ENCODE results near the gene TMEM72. TPM values are rescaled to one million over a fixed set of nuclear protein-coding genes. Genes with fewer than 3 reads are reported as not detected.

The TMEM72 gene
- total and polyA plus RNA-seq, 2 of the 13 experiments (the other 11 are each of a cell fraction or from before 2014, with no cell fraction given), result 0.04 TPM; not detected in 1

- Histone ChIP-seq H2AFZ (ENCODE audit: low read length) (no peak overlapping the region), H3K4me2 (ENCODE audit: low read depth, low read length) (no peak overlapping the region), H3K36me3 (replicated peaks in 1 of 2; ENCODE audit: control insufficient read depth in 1 of 2, insufficient read depth in 2 of 2, low read length in 2 of 2) (0 out of 5 replicates have a peak, but pooled peaks cover 0 to 6% of the 10 kb centered on the region in 2 experiments), H3K9me3 (ENCODE audit: low read length) (no peaks in the 10 kb centered on the region), H3K4me1 (ENCODE audit: insufficient read depth, low read length) (peaks cover 81% of the 10 kb centered on the region), H3K27me3 (ENCODE audit: control insufficient read depth in 1 of 2, insufficient read depth in 2 of 2, low read length in 2 of 2) (no peaks in the 10 kb centered on the region), H3K79me2 (ENCODE audit: insufficient read depth, low read length) (peaks cover 11% of the 10 kb centered on the region), H4K20me1 (ENCODE audit: insufficient read depth, low read length) (no peaks in the 10 kb centered on the region), H3K27ac (ENCODE audit: extremely low read length, insufficient read depth, low read length) (no peak overlapping the region), H3K4me3 (replicated peaks in 1 of 3; ENCODE audit: insufficient read depth in 1 of 3, low read depth in 2 of 3, low read length in 3 of 3) (no peak overlapping the region), H3K9ac (ENCODE audit: insufficient read depth, low read depth, low read length) (no peak overlapping the region)
- CTCF ChIA-PET (ENCODE audit: low intra/inter-chr PET ratio, low total read pairs), result no interaction called here
- TF ChIP-seq NCOA1 (CRISPR knock-in tag; IDR thresholded peaks at IDR 0.05) (no peak), MAFK (conservative IDR thresholded peaks at IDR 0.05 in 1 of 2, IDR thresholded peaks at IDR 0.05 in 1 of 2; ENCODE audit: low read length in 2 of 2) (no peak), MYC (CRISPR knock-in tag; IDR thresholded peaks at IDR 0.05; ENCODE audit: borderline replicate concordance) (no peak), ZFP91 (CRISPR knock-in tag; IDR thresholded peaks at IDR 0.05; ENCODE audit: borderline replicate concordance) (no peak), ZBTB33 (CRISPR knock-in tag; IDR thresholded peaks at IDR 0.05) (no peak), ZNF687 (CRISPR knock-in tag; IDR thresholded peaks at IDR 0.05) (no peak), POLR2AphosphoS5 (IDR thresholded peaks at IDR 0.05; ENCODE audit: low read depth, low read length) (no peak), GFI1 (CRISPR knock-in tag; IDR thresholded peaks at IDR 0.05; ENCODE audit: borderline replicate concordance) (no peak), ZNF251 (CRISPR knock-in tag; IDR thresholded peaks at IDR 0.05) (no peak), ZBTB25 (CRISPR knock-in tag; IDR thresholded peaks at IDR 0.05) (no peak)
- POLR2A ChIA-PET, result interaction anchor here (1.2 to 2.8 kb wide), 4 partner anchors 9 to 24 kb away, joined by 3 to 25 read pairs (median 16); partner anchors contain the start of gene DEPP1
- intact Hi-C loops (cut with micrococcal nuclease; ENCODE audit: unreplicated experiment) (loop anchor here (5.0 kb wide), 1 partner anchor 697 kb away; no protein-coding TSS in a partner anchor), in situ Hi-C loops (cut with HindIII; ENCODE audit: extremely low pct_ligation_motif_present, low pct_unique_long_range_greater_than_20kb) (loop anchor here (25.0 kb wide), 1 partner anchor 1542 kb away; the partner anchor contains the start of gene HNRNPF)
- BruUV-seq (replicated peaks), result no TSS peak
- FAIRE-seq, result no peak
- DNase-seq (ENCODE audit: low spot score), result no peak
- no peak for ATAC-seq
Measured at GRCh38 chr10:44954042-44954441, 42.9 kb downstream of the TMEM72 start.
